ENCODE data around the gene GRIK1.

Gene GRIK1

DNA sequence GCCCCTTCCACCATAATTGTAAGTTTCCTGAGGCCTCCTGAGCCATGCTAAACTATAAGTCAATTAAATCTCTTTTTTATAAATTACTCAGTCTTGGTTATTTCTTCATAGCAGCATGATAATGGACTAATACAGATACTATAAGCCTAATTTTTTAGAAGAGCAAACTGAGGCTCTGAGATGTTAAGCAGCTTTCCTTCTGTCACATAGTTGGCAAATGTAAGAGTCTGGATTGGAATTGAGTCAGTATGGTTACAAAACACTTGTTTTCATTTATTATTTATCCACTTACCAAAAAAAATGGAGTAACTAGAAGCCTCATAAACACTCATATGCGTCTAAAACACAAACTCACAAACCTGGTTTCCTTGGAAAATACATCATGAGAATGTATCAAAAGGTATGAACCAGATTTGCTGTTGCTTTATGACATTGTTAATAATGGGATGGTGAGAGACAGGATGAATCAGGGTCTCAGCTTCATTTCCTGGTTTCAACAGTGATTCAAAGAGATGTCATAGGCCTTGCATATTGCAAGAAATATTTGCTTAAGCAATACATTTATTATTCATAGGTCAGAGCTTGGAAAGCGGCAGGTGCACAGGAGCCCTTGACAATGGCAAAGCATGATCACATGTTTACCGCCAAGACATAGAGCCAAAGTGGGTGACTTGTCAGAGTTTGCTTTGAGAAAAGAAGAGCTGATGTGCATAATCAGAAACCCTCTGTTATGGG lies 221.5 kb downstream of the GRIK1 start:
- DNase-seq (ENCODE audit: low spot score): no peak

- no peak for DNase-seq (ENCODE audit: low spot score)
Observed at GRCh38 chr21:29717659-29718058, 222.1 kb downstream of the GRIK1 start.

GRCh38 chr21:29716753-29717152 lies 223.0 kb downstream of the GRIK1 start:
- no peak for DNase-seq (ENCODE audit: low spot score)

DNA sequence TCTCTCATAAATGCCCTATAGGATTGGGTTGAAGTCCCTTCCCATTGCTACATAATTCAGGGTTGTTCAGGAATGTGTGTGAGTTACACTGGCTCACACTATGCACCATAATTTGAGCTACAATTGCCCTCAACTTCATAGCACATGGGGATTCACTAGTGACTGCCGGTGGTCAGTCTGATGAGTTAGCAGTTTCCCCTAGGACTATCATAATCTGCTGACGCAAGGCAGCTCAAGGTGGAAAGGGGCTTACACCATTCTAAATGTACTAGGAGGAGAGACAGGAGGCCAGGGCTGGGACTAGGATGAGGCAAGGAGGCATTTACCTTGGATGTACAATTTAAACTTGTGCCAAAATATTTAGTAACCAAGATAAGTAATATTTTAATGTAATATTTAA lies 224.7 kb downstream of the GRIK1 start:
- DNase-seq (ENCODE audit: low spot score): no peak

DNA sequence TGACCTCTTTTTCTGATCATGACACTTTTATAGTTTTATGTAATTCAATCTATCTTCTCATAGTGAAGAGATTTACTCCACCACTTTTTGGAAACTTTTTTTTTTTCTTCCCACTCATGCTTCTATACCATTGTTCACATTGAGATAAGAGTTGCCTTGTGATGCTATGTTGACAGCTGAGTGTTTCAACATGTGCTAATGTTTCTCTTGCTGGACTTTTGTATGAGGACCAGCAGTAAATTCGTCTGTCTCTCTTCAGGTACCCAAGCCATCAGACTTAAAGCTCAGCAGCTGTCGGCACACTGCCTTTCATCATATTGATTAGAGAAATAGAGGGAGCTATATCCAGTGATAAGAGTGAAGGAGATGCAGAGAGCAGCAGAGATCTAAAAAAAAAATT lies 227.0 kb downstream of the GRIK1 start:
- no peak for DNase-seq (ENCODE audit: low spot score)

DNA sequence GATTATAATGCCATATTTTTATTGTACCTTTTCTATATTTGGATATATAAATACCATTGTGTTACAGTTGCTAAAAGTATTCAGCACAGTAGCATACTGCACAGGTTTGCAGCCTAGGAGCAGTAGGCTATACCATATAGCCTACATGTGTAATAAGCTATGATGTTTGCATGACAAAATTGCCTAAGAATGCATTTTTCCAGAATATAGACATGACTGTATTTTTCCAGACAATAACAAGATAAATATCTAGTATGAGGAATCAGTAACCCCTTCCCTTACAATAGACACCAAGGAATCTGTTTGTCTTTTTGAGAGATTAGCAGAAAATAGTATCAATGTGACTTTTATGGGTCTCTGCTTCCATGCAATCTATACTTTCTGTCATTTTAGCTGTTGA lies 228.6 kb downstream of the GRIK1 start:
- DNase-seq (ENCODE audit: low spot score): no peak

GRCh38 chr21:29710498-29710897 lies 229.3 kb downstream of the GRIK1 start:
- DNase-seq (ENCODE audit: low spot score): no peak

DNA sequence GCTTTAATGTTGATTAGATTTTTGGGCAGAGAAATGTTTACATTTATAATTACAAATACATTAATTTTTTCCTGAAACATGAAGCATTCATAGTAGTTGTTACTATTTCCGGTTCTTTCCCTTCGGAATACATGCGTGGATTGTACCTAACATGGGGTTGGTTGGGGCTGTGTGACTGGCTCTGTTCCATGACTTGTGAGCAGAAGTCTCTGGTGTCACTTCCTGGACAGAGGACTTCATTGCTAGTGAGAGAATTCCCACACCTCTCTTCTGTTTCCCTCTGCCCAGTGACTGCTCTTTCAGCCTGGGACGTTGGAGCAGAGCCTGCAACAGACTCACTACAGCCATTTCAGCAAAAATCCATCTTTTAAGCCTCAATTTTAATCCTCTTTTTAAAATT lies 231.4 kb downstream of the GRIK1 start:
- DNase-seq (ENCODE audit: low spot score): no peak

- DNase-seq (ENCODE audit: low spot score): no peak
Observed at GRCh38 chr21:29704719-29705118, 235.1 kb downstream of the GRIK1 start.

DNA sequence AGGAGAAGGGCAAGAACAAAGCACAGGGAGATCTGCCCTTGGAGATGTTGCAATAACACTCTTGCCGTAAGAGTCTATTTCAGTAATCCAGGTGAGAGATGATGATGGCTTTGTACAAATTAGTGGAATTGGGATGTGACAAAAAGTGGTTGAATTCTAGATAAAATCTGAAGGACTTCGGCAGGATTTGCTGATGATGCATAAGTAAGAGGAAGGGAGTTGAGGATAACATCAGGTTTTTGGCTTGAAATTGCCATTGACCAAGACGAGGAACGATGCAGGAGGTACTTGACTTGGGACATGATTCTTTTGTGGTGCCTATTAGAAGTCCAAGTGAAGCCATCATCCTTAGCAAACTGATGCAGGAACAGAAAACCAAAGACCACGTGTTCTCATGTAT lies 238.1 kb downstream of the GRIK1 start:
- no peak for DNase-seq (ENCODE audit: low spot score)

DNA sequence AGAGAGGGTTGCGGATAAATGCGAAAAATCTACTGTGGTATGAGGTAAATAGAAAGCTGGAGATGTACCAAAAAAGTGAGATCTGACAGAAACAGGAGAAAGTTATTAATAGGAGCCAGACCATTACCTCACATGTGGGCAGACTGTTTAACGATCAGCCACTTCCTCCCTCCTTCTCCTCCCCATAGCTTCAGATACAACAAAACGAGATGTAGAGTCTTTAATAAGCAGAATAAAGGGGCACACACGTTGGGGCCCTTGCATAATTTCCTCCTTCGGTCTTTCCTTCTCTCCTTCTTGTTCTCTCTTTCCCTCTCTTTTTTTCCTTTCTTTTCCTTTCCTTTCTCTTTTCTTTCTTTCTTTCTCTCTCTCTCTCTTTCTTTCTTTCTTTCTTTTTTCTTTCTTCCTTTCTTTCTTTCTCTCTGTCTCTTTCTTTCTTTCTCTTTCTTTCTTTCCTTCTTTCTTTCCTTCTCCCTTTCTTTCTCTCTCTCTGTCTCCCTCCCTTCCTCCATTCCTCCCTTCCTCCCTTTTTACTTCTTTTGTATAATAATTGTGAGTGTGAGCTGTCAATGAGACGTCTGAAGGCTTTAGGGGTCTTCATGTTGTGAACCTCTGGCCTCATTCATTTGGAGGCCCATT lies 242.1 kb downstream of the GRIK1 start:
- no peak for DNase-seq (ENCODE audit: low spot score)

- no peak for DNase-seq (ENCODE audit: low spot score)
Observed at GRCh38 chr21:29696937-29697336, 242.9 kb downstream of the GRIK1 start.

GRCh38 chr21:29691616-29692491 lies 247.9 kb downstream of the GRIK1 start:
- DNase-seq (ENCODE audit: low spot score): no peak

DNA sequence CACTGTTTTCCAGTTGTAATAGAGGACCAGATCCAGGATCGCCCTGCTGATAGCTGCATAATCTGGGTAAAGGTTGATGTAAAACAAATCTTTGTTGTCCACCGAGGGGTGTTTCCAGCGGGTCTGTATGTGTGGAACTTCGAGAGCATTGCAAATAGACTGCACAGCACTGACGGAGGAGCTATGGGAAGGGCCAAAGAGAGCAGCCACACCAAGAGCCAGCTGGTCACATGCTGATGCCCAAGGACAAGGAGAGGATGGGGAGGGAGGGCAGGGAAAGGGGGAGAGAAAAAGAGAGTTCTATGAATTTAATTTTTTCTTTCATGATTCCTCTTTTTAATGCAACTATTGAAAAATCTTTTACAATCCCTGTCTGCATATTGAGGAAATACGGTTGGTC lies 250.0 kb downstream of the GRIK1 start:
- DNase-seq (ENCODE audit: low spot score): no peak

- no peak for DNase-seq (ENCODE audit: low spot score)
Observed at GRCh38 chr21:29684106-29684505, 255.7 kb downstream of the GRIK1 start.

GRCh38 chr21:29682800-29683199 lies 257.0 kb downstream of the GRIK1 start:
- no peak for DNase-seq (ENCODE audit: low spot score)

- no peak for DNase-seq (ENCODE audit: low spot score)
Observed at GRCh38 chr21:29680273-29680672, 259.5 kb downstream of the GRIK1 start.

GRCh38 chr21:29678626-29679025 lies 261.2 kb downstream of the GRIK1 start:
- DNase-seq (ENCODE audit: low spot score): no peak

- no peak for DNase-seq (ENCODE audit: low spot score)
Observed at GRCh38 chr21:29677326-29677725, 262.5 kb downstream of the GRIK1 start.

DNA sequence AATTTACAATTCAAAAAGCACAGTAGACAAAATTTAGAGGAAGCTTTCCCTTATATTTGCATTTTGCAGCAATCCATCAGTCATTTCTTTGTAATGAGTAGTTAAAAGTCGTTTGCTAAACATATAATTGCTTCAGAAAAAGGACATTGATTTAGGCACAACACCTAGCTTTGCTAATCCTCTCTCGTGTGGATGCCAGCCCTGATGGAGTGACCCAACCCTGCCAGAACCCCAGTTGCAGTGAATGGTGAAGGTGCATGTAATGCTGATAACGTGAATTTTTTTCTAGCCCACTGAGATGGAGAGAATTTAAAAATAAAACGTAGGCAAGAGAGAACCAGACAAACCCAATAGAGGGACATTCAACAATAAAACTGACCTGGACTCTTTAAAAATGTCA lies 263.4 kb downstream of the GRIK1 start:
- DNase-seq (ENCODE audit: low spot score): no peak

GRCh38 chr21:29675451-29675850 lies 264.3 kb downstream of the GRIK1 start:
- DNase-seq (ENCODE audit: low spot score): no peak

DNA sequence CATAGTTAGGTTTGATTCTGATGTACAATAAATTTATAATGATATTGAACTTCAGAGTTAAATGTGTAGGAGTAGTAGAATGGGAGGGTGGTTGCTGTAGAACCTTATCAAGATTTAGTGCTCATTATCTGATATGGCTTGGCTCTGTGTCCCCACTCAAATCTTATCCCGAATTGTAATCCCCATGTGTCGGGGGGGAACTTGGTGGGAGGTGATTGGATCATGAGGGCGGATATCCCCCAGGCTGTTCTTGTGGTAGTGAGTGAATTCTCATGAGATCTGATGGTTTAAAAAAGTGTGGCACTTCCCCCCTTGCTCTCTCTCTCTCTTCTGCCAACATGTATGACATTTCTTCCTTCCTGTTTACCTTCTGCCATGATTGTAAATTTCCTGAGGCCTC lies 265.5 kb downstream of the GRIK1 start:
- DNase-seq (ENCODE audit: low spot score): no peak

GRCh38 chr21:29673096-29673610 lies 266.6 kb downstream of the GRIK1 start:
- DNase-seq (ENCODE audit: low spot score): no peak

Data from hematopoietic multipotent progenitor cell treated with erythropoietin and hydrocortisone succinate and interleukin-3 and kit ligand, for 17 days (in vitro differentiated cells).